ENCODE data around the gene PTPRN2. TPM values are rescaled to one million over a fixed set of nuclear protein-coding genes. Genes with fewer than 3 reads are reported as not detected.
"Not testable (repeated sequence)": the region's sequence is repeated elsewhere in the genome, so short reads cannot be mapped to it uniquely, and the experiment has no call there.

Gene PTPRN2
- polyA plus RNA-seq, 1 of the 3 experiments (the other 2 are of a cell fraction), result 4.0 TPM

- Histone ChIP-seq H3K79me2 (ENCODE audit: insufficient read depth) (no peaks in the 10 kb centered on the region), H3K4me3 (ENCODE audit: low read depth in 2 of 2, low read length in 1 of 2) (no peak overlapping the region), H3K9me2 (no peaks in the 10 kb centered on the region), H4K20me1 (ENCODE audit: insufficient read depth) (no peaks in the 10 kb centered on the region), H3K9me3 (peaks cover 3% of the 10 kb centered on the region; the same call in 1 of the 2 replicates), H3K4me2 (no peak overlapping the region), H3K36me3 (replicated peaks in 1 of 2; ENCODE audit: control insufficient read depth in 1 of 2, insufficient read depth in 2 of 2, low read length in 1 of 2) (no peaks in the 10 kb centered on the region), H3K4me1 (ENCODE audit: control insufficient read depth in 1 of 2, insufficient read depth in 2 of 2, low read depth in 1 of 2, low read length in 1 of 2) (no peaks in the 10 kb centered on the region), H3F3A (replicated peaks; ENCODE audit: insufficient read depth) (no peaks in the 10 kb centered on the region), H3K9ac (no peak overlapping the region), H2AFZ (ENCODE audit: low read depth) (no peak overlapping the region), H3K27ac (ENCODE audit: low read depth in 2 of 2, low read length in 1 of 2) (no peak overlapping the region), H3K27me3 (ENCODE audit: insufficient read depth) (no peaks in the 10 kb centered on the region)
- TF ChIP-seq GATA2 (CRISPR knock-in tag; IDR thresholded peaks at IDR 0.05) (no peak), TAF1 (IDR thresholded peaks at IDR 0.05; ENCODE audit: borderline replicate concordance, low read depth, low read length) (no peak), POLR2AphosphoS5 (IDR thresholded peaks at IDR 0.05; ENCODE audit: low read depth, low read length) (no peak), NRF1 (IDR thresholded peaks at IDR 0.05; ENCODE audit: low read depth, low read length) (no peak), RCOR1 (IDR thresholded peaks at IDR 0.05; ENCODE audit: low read length) (no peak), RFX5 (IDR thresholded peaks at IDR 0.05; ENCODE audit: low read length) (no peak), NFIC (IDR thresholded peaks at IDR 0.05; ENCODE audit: borderline replicate concordance) (no peak), CTCF (IDR thresholded peaks at IDR 0.05) (no peak), FOXJ3 (CRISPR knock-in tag; IDR thresholded peaks at IDR 0.05) (no peak), FOXM1 (IDR thresholded peaks at IDR 0.05; ENCODE audit: low read depth) (no peak), MXI1 (IDR thresholded peaks at IDR 0.05; ENCODE audit: low read depth, low read length) (no peak), ZBTB33 (IDR thresholded peaks at IDR 0.05; ENCODE audit: borderline replicate concordance, low read depth) (no peak), EP300 (IDR thresholded peaks at IDR 0.05; ENCODE audit: borderline replicate concordance in 1 of 2, low read depth in 1 of 2, low read length in 1 of 2) (no peak), SMC3 (IDR thresholded peaks at IDR 0.05; ENCODE audit: low read depth, low read length) (no peak), USF2 (IDR thresholded peaks at IDR 0.05; ENCODE audit: borderline replicate concordance, low read depth, low read length) (no peak), TCF12 (IDR thresholded peaks at IDR 0.05) (no peak), RAD21 (IDR thresholded peaks at IDR 0.05; ENCODE audit: low read length) (no peak), MEF2A (IDR thresholded peaks at IDR 0.05; ENCODE audit: borderline replicate concordance, low read depth) (no peak)
- WGBS (ENCODE audit: low lambda C conversion rate), result 80% methylated on average over 24 of the region's 27 CpGs
- ChIA-PET POLR2A (interaction anchor here (1.0 kb wide), 1 partner anchor 10 kb away, joined by 4 read pairs; no protein-coding TSS in a partner anchor), CTCF (interaction anchor here (0.9 to 1.5 kb wide), 2 partner anchors 13 to 17 kb away, joined by 3 to 5 read pairs; no protein-coding TSS in a partner anchor)
- DNase-seq, result no peak
These were observed 78.7 kb downstream of the PTPRN2 start for GRCh38 chr7:158508802-158509385.

- not testable (repeated sequence) for H3K4me3 ChIP-seq (ENCODE audit: low read depth in 2 of 2, low read length in 1 of 2); H3K9me2 ChIP-seq; H2AFZ ChIP-seq (ENCODE audit: low read depth); H3K4me2 ChIP-seq; DNase-seq; H3F3A ChIP-seq (replicated peaks; ENCODE audit: insufficient read depth); H3K79me2 ChIP-seq (ENCODE audit: insufficient read depth); H3K27me3 ChIP-seq (ENCODE audit: insufficient read depth); H3K36me3 ChIP-seq (replicated peaks in 1 of 2; ENCODE audit: control insufficient read depth in 1 of 2, insufficient read depth in 2 of 2, low read length in 1 of 2); H4K20me1 ChIP-seq (ENCODE audit: insufficient read depth); H3K9ac ChIP-seq; H3K9me3 ChIP-seq; H3K27ac ChIP-seq (ENCODE audit: low read depth in 2 of 2, low read length in 1 of 2); H3K4me1 ChIP-seq (ENCODE audit: control insufficient read depth in 1 of 2, insufficient read depth in 2 of 2, low read depth in 1 of 2, low read length in 1 of 2)
- CTCF ChIA-PET, result interaction anchor here (0.9 to 1.5 kb wide), 2 partner anchors 13 to 17 kb away, joined by 3 to 5 read pairs; no protein-coding TSS in a partner anchor
- POLR2A ChIA-PET, result interaction anchor here (1.0 kb wide), 1 partner anchor 10 kb away, joined by 4 read pairs; no protein-coding TSS in a partner anchor
- 80% methylated on average over 12 of the region's 16 CpGs for WGBS (ENCODE audit: low lambda C conversion rate)
These were observed 79.3 kb downstream of the PTPRN2 start for GRCh38 chr7:158508321-158508720.
